ENCODE data around the gene PDZD2.

PDZD2 gene

DNA sequence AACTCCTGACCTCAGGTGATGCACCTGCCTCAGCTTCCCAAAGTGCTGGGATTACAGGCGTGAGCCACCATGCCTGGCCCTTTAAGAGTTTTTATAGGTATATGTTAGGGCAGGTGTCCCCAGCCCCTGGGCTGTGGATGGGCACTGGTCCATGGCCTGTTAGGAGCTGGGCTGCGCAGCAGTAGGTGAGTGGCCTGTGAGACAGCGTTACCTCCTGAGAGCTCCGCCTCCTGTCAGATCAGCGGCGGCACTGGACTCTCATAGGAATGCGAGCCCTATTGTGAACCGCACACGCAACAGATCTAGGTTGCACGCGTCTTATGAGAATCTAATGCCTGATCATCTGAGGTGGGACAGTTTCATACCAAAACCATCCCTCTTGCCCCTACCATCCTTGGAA, 361.8 kb downstream of the PDZD2 start:
- DNase-seq (ENCODE audit: insufficient read length, low spot score) (no peak), FAIRE-seq (no peak)
- no peak for TF ChIP-seq CTCF (IDR thresholded peaks at IDR 0.05; ENCODE audit: insufficient read depth, missing control alignments)

DNA sequence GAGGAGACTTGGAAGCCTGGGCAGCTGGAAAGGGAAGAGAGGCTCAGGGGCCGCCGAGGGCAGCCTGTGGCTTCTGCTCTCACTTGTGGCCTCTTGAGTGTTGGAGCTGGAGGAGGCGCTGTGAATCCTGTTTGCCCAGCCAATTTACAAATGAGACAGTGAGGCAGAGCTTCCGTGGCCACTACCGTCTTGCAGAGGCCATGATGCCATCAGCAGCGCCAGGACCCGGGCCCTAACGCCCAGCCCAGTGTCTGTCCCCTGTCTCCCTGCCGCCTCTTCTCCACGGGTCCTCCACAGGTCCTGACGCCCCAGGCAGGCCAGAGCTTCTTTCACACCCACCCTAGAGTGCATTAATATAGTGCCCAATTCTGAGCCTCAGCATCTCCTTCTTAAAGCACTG, 362.4 kb downstream of the PDZD2 start:
- FAIRE-seq, result no peak
- DNase-seq (ENCODE audit: insufficient read length, low spot score), result no peak
- no peak for TF ChIP-seq CTCF (IDR thresholded peaks at IDR 0.05; ENCODE audit: insufficient read depth, missing control alignments)

DNA sequence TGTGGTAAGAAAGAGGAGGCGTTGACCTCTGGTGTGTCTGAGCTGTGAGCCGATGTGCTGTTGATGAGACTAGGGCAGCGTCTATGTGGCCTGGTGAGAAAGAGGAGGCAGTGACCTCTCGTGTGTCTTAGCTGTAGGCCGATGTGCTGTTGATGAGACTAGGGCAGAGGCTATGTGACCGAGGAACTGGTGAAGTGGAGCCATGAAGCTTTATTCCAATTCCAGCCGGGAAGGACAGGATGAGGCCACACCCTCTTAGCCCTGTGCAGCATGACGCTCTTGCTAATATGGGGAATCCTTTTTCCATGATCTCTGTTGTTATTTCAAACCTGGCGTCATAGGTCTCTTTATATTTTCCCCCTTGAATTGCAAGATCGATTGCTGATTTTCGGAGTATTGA, 362.8 kb downstream of the PDZD2 start:
- no peak for TF ChIP-seq CTCF (IDR thresholded peaks at IDR 0.05; ENCODE audit: insufficient read depth, missing control alignments)
- DNase-seq (ENCODE audit: insufficient read length, low spot score), result no peak
- no peak for FAIRE-seq

DNA sequence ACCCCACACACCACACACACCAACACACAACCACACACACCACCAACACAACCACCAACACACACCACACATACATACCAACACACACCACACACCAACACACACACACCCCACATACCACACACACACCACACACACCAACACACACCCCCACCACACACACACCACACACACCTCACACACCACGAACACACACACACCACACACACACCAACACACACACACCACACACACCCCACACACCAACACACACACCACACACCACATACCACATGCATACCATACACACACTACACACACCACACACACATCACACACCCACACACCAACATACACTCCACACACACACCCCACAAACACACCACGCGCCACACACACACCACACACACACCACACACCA, 363.8 kb downstream of the PDZD2 start:
- no peak for TF ChIP-seq CTCF (IDR thresholded peaks at IDR 0.05; ENCODE audit: insufficient read depth, missing control alignments)
- DNase-seq (ENCODE audit: insufficient read length, low spot score) (no peak), FAIRE-seq (no peak)

- FAIRE-seq, result no peak
- TF ChIP-seq CTCF (IDR thresholded peaks at IDR 0.05; ENCODE audit: insufficient read depth, missing control alignments), result no peak
- DNase-seq (ENCODE audit: insufficient read length, low spot score), result no peak
These were observed 365.1 kb downstream of the PDZD2 start for GRCh38 chr5:32003981-32004380.

DNA sequence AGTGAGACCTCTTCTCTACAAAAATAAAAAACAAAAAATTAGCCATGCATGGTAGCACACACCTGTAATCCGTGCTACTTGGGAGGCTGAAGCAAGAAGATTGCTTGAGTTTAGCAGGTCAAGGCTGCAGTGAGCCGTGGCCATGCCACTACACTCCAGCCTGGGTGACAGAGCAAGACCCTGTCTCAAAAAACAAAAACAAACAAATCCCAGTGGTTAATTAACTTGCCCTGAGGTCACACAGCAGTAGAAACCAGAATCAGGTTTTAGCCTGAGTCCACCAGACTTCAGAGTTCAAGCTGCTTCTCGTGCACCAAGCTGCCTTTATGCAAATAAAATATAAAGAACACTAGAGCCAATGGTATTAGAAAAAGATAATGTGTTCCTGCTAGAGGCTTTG, 365.5 kb downstream of the PDZD2 start:
- TF ChIP-seq CTCF (IDR thresholded peaks at IDR 0.05; ENCODE audit: insufficient read depth, missing control alignments), result no peak
- FAIRE-seq, result no peak
- DNase-seq (ENCODE audit: insufficient read length, low spot score), result no peak

- no peak for TF ChIP-seq CTCF (IDR thresholded peaks at IDR 0.05; ENCODE audit: insufficient read depth, missing control alignments)
- DNase-seq (ENCODE audit: insufficient read length, low spot score), result no peak
- FAIRE-seq, result no peak
These were observed 369.8 kb downstream of the PDZD2 start for GRCh38 chr5:32008746-32009145.

All from D721Med (cell line).